ENCODE results near the gene CEL. TPM values are rescaled to one million over a fixed set of nuclear protein-coding genes. Genes with fewer than 3 reads are reported as not detected.

Gene CEL
- total RNA-seq, 1 experiment from 2014 or later, result 6.6 TPM

GRCh38 chr9:133075925-133076630 is 14.3 kb downstream of the CEL start:
- TF ChIP-seq ZNF263 (CRISPR knock-in tag; IDR thresholded peaks at IDR 0.05; ENCODE audit: low read depth) (no peak), FOXK1 (CRISPR knock-in tag; IDR thresholded peaks at IDR 0.05) (no peak), ZNF416 (CRISPR knock-in tag; IDR thresholded peaks at IDR 0.05) (no peak), HMGA2 (CRISPR knock-in tag; IDR thresholded peaks at IDR 0.05) (no peak), ZNF512 (CRISPR knock-in tag; IDR thresholded peaks at IDR 0.05; ENCODE audit: borderline replicate concordance) (no peak)
- ATAC-seq (no peak), DNase-seq (ENCODE audit: low spot score) (no peak)
- Mint-ChIP-seq H3K9me3 (no peaks in the 10 kb centered on the region), H3K27me3 (ENCODE audit: low read depth) (peaks cover 7% of the 10 kb centered on the region; the same call in 1 of the 2 replicates), H3K4me1 (peaks cover 14% of the 10 kb centered on the region), H3K36me3 (peaks cover 3% of the 10 kb centered on the region), H3K4me3 (no peak overlapping the region), H3K27ac (no peak overlapping the region)
- ChIA-PET POLR2A (no interaction called here), CTCF (interaction anchor here (0.6 to 4.4 kb wide), 4 partner anchors 14 to 68 kb away, joined by 3 to 20 read pairs (median 4); no protein-coding TSS in a partner anchor)

GRCh38 chr9:133076691-133077090 is 14.9 kb downstream of the CEL start:
- H3K9me3 Mint-ChIP-seq, result no peaks in the 10 kb centered on the region
- H3K27me3 Mint-ChIP-seq (ENCODE audit: low read depth), result peaks cover 7% of the 10 kb centered on the region; the same call in 1 of the 2 replicates
- H3K27ac Mint-ChIP-seq, result no peak overlapping the region
- H3K36me3 Mint-ChIP-seq, result peaks cover 2% of the 10 kb centered on the region
- POLR2A ChIA-PET, result no interaction called here
- no peak overlapping the region for H3K4me3 Mint-ChIP-seq
- TF ChIP-seq CDX4 (CRISPR knock-in tag; IDR thresholded peaks at IDR 0.05; ENCODE audit: borderline replicate concordance) (no peak), TP53 (CRISPR knock-in tag; IDR thresholded peaks at IDR 0.05) (no peak), PRDM15 (CRISPR knock-in tag; IDR thresholded peaks at IDR 0.05) (no peak), ZNF396 (CRISPR knock-in tag; IDR thresholded peaks at IDR 0.05; ENCODE audit: borderline replicate concordance) (no peak), NFE2L1 (CRISPR knock-in tag; IDR thresholded peaks at IDR 0.05) (no peak), TEAD1 (CRISPR knock-in tag; IDR thresholded peaks at IDR 0.05) (no peak), E2F4 (CRISPR knock-in tag; IDR thresholded peaks at IDR 0.05; ENCODE audit: borderline replicate concordance, low read depth) (no peak), GABPB1 (CRISPR knock-in tag; IDR thresholded peaks at IDR 0.05) (no peak), MXD4 (CRISPR knock-in tag; IDR thresholded peaks at IDR 0.05; ENCODE audit: borderline replicate concordance) (no peak), ZSCAN18 (CRISPR knock-in tag; IDR thresholded peaks at IDR 0.05) (no peak), GTF2I (CRISPR knock-in tag; conservative IDR thresholded peaks at IDR 0.05) (no peak)
- H3K4me1 Mint-ChIP-seq, result peaks cover 16% of the 10 kb centered on the region
- DNase-seq (ENCODE audit: low spot score), result no peak
- CTCF ChIA-PET, result interaction anchor here (4.4 kb wide), 1 partner anchor 67 kb away, joined by 20 read pairs; no protein-coding TSS in a partner anchor
- no peak for ATAC-seq
